ENCODE results near the gene RBM28. TPM values are rescaled to one million over a fixed set of nuclear protein-coding genes. Genes with fewer than 3 reads are reported as not detected.

The RBM28 gene
- total and polyA plus RNA-seq, 2 of the 8 experiments (the other 6 are each of a cell fraction or from before 2014, with no cell fraction given), result 12.8 to 65.3 TPM

- TF ChIP-seq, protein P1, sequence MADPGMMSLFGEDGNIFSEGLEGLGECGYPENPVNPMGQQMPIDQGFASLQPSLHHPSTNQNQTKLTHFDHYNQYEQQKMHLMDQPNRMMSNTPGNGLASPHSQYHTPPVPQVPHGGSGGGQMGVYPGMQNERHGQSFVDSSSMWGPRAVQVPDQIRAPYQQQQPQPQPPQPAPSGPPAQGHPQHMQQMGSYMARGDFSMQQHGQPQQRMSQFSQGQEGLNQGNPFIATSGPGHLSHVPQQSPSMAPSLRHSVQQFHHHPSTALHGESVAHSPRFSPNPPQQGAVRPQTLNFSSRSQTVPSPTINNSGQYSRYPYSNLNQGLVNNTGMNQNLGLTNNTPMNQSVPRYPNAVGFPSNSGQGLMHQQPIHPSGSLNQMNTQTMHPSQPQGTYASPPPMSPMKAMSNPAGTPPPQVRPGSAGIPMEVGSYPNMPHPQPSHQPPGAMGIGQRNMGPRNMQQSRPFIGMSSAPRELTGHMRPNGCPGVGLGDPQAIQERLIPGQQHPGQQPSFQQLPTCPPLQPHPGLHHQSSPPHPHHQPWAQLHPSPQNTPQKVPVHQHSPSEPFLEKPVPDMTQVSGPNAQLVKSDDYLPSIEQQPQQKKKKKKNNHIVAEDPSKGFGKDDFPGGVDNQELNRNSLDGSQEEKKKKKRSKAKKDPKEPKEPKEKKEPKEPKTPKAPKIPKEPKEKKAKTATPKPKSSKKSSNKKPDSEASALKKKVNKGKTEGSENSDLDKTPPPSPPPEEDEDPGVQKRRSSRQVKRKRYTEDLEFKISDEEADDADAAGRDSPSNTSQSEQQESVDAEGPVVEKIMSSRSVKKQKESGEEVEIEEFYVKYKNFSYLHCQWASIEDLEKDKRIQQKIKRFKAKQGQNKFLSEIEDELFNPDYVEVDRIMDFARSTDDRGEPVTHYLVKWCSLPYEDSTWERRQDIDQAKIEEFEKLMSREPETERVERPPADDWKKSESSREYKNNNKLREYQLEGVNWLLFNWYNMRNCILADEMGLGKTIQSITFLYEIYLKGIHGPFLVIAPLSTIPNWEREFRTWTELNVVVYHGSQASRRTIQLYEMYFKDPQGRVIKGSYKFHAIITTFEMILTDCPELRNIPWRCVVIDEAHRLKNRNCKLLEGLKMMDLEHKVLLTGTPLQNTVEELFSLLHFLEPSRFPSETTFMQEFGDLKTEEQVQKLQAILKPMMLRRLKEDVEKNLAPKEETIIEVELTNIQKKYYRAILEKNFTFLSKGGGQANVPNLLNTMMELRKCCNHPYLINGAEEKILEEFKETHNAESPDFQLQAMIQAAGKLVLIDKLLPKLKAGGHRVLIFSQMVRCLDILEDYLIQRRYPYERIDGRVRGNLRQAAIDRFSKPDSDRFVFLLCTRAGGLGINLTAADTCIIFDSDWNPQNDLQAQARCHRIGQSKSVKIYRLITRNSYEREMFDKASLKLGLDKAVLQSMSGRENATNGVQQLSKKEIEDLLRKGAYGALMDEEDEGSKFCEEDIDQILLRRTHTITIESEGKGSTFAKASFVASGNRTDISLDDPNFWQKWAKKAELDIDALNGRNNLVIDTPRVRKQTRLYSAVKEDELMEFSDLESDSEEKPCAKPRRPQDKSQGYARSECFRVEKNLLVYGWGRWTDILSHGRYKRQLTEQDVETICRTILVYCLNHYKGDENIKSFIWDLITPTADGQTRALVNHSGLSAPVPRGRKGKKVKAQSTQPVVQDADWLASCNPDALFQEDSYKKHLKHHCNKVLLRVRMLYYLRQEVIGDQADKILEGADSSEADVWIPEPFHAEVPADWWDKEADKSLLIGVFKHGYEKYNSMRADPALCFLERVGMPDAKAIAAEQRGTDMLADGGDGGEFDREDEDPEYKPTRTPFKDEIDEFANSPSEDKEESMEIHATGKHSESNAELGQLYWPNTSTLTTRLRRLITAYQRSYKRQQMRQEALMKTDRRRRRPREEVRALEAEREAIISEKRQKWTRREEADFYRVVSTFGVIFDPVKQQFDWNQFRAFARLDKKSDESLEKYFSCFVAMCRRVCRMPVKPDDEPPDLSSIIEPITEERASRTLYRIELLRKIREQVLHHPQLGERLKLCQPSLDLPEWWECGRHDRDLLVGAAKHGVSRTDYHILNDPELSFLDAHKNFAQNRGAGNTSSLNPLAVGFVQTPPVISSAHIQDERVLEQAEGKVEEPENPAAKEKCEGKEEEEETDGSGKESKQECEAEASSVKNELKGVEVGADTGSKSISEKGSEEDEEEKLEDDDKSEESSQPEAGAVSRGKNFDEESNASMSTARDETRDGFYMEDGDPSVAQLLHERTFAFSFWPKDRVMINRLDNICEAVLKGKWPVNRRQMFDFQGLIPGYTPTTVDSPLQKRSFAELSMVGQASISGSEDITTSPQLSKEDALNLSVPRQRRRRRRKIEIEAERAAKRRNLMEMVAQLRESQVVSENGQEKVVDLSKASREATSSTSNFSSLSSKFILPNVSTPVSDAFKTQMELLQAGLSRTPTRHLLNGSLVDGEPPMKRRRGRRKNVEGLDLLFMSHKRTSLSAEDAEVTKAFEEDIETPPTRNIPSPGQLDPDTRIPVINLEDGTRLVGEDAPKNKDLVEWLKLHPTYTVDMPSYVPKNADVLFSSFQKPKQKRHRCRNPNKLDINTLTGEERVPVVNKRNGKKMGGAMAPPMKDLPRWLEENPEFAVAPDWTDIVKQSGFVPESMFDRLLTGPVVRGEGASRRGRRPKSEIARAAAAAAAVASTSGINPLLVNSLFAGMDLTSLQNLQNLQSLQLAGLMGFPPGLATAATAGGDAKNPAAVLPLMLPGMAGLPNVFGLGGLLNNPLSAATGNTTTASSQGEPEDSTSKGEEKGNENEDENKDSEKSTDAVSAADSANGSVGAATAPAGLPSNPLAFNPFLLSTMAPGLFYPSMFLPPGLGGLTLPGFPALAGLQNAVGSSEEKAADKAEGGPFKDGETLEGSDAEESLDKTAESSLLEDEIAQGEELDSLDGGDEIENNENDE (IDR thresholded peaks at IDR 0.05; ENCODE audit: insufficient replicate concordance, low read length), result no peak
- no peak for TF ChIP-seq HDAC2 (IDR thresholded peaks at IDR 0.05; ENCODE audit: borderline replicate concordance in 1 of 2, low read depth in 2 of 2, low read length in 2 of 2)
- TF ChIP-seq BACH1 (IDR thresholded peaks at IDR 0.05; ENCODE audit: low read length), result no peak
- no peak for TF ChIP-seq KDM4A (IDR thresholded peaks at IDR 0.05; ENCODE audit: low read depth, low read length, severe bottlenecking)
These were observed 23.3 kb upstream of the RBM28 start (continued) for GRCh38 chr7:128366986-128367385.
